ENCODE measurements around the gene OPRL1.

- TF ChIP-seq, protein P1, sequence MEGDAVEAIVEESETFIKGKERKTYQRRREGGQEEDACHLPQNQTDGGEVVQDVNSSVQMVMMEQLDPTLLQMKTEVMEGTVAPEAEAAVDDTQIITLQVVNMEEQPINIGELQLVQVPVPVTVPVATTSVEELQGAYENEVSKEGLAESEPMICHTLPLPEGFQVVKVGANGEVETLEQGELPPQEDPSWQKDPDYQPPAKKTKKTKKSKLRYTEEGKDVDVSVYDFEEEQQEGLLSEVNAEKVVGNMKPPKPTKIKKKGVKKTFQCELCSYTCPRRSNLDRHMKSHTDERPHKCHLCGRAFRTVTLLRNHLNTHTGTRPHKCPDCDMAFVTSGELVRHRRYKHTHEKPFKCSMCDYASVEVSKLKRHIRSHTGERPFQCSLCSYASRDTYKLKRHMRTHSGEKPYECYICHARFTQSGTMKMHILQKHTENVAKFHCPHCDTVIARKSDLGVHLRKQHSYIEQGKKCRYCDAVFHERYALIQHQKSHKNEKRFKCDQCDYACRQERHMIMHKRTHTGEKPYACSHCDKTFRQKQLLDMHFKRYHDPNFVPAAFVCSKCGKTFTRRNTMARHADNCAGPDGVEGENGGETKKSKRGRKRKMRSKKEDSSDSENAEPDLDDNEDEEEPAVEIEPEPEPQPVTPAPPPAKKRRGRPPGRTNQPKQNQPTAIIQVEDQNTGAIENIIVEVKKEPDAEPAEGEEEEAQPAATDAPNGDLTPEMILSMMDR (IDR thresholded peaks at IDR 0.05; ENCODE audit: insufficient read depth, low read length, poor library complexity, severe bottlenecking): no peak
- TF ChIP-seq EZH2phosphoT487 (conservative IDR thresholded peaks at IDR 0.05; ENCODE audit: low read length): no peak
Observed at GRCh38 chr20:64067005-64067632, 12.8 kb upstream of the OPRL1 start.
